ACC112 (cell line): ENCODE results near the gene ZBTB4.

ENCODE experiments used
- H2AFZ ChIP-seq: fragments of 200-600 bp; sonication (generic); one replicate; pipeline ENCODE4 v1.6.0; 2017; ENCODE audit warnings: antibody characterized with exemption, low read length; ENCODE audit not compliant: unreplicated experiment
- H3K27ac ChIP-seq: fragments of 200-600 bp; sonication (generic); 2 replicates; pipeline ENCODE4 v1.5.1; 2014; ENCODE audit warnings: low read depth, mild to moderate bottlenecking, antibody characterized with exemption, low read length, moderate library complexity
- H3K27me3 ChIP-seq: fragments of 200-600 bp; sonication (generic); 2 replicates; pipeline ENCODE4 v1.6.1; 2014; ENCODE audit warnings: mild to moderate bottlenecking, antibody characterized with exemption, low read length, moderate library complexity, mixed read lengths; ENCODE audit not compliant: insufficient read depth
- H3K36me3 ChIP-seq: fragments of 200-600 bp; sonication (generic); 2 replicates; pipeline ENCODE4 v1.6.1; 2016; ENCODE audit warnings: mild to moderate bottlenecking, antibody characterized with exemption, low read length, moderate library complexity, mixed read lengths; ENCODE audit not compliant: insufficient read depth
- H3K4me1 ChIP-seq: fragments of 200-600 bp; sonication (generic); one replicate; pipeline ENCODE4 v1.6.1; 2016; ENCODE audit warnings: low read length, mixed read lengths; ENCODE audit not compliant: insufficient read depth, unreplicated experiment, control insufficient read depth
- H3K4me3 ChIP-seq: fragments of 200-600 bp; sonication (generic); 2 replicates; pipeline ENCODE4 v1.5.1; 2014; ENCODE audit warnings: mild to moderate bottlenecking, low read depth, low read length
- H3K79me2 ChIP-seq: fragments of 200-600 bp; sonication (generic); one replicate; pipeline ENCODE4 v1.6.0; 2016; ENCODE audit warnings: low read length; ENCODE audit not compliant: control insufficient read depth, unreplicated experiment, insufficient read depth

Gene ZBTB4

DNA sequence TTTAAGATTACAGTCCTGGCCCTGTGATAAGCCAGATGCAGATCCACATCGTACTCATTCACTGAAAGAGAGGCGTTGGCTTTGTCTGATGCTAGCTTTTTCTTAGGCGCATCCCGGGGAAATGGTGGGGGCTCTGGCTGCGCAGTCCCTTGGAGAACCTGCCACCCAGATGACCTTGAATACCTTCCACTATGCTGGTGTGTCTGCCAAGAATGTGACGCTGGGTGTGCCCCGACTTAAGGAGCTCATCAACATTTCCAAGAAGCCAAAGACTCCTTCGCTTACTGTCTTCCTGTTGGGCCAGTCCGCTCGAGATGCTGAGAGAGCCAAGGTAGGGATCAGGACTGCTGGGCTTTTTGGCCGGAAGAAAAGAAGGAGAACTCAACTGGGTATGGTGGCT is 28.7 kb upstream of the ZBTB4 start:
- H3K27ac ChIP-seq = no peak overlapping the region
- peaks cover 41% of the 10 kb centered on the region for H3K36me3 ChIP-seq
- H3K4me1 ChIP-seq = no peaks in the 10 kb centered on the region
- H3K79me2 ChIP-seq = peaks cover 4% of the 10 kb centered on the region
- H2AFZ ChIP-seq = no peak overlapping the region
- H3K27me3 ChIP-seq = no peaks in the 10 kb centered on the region
- no peak overlapping the region for H3K4me3 ChIP-seq

GRCh38 chr17:7503521-7503920 is 24.1 kb upstream of the ZBTB4 start:
- Histone ChIP-seq H3K4me1 (no peaks in the 10 kb centered on the region), H3K36me3 (peaks cover 60% of the 10 kb centered on the region), H3K27ac (no peak overlapping the region), H2AFZ (no peak overlapping the region), H3K27me3 (no peaks in the 10 kb centered on the region), H3K4me3 (no peak overlapping the region), H3K79me2 (peaks cover 10% of the 10 kb centered on the region)

GRCh38 chr17:7502987-7503386 is 23.6 kb upstream of the ZBTB4 start:
- H3K4me1 ChIP-seq = no peaks in the 10 kb centered on the region
- H3K36me3 ChIP-seq = peaks cover 62% of the 10 kb centered on the region
- no peak overlapping the region for H3K27ac ChIP-seq
- peaks cover 13% of the 10 kb centered on the region for H3K79me2 ChIP-seq
- H3K4me3 ChIP-seq = no peak overlapping the region
- H3K27me3 ChIP-seq = no peaks in the 10 kb centered on the region
- H2AFZ ChIP-seq = no peak overlapping the region

GRCh38 chr17:7502171-7502847 is 22.9 kb upstream of the ZBTB4 start:
- Histone ChIP-seq H3K4me1 (no peaks in the 10 kb centered on the region), H3K27me3 (no peaks in the 10 kb centered on the region), H3K36me3 (peaks cover 68% of the 10 kb centered on the region), H3K4me3 (no peak overlapping the region), H2AFZ (no peak overlapping the region), H3K79me2 (peaks cover 19% of the 10 kb centered on the region), H3K27ac (no peak overlapping the region)

- peaks cover 19% of the 10 kb centered on the region for H3K79me2 ChIP-seq
- no peak overlapping the region for H2AFZ ChIP-seq
- H3K27me3 ChIP-seq = no peaks in the 10 kb centered on the region
- H3K4me1 ChIP-seq = no peaks in the 10 kb centered on the region
- peaks cover 70% of the 10 kb centered on the region for H3K36me3 ChIP-seq
- no peak overlapping the region for H3K27ac ChIP-seq
- no peak overlapping the region for H3K4me3 ChIP-seq
Observed at GRCh38 chr17:7501729-7502128, 22.3 kb upstream of the ZBTB4 start.

GRCh38 chr17:7499161-7499560 is 19.7 kb upstream of the ZBTB4 start:
- Histone ChIP-seq H3K27ac (no peak overlapping the region), H3K27me3 (no peaks in the 10 kb centered on the region), H3K4me1 (no peaks in the 10 kb centered on the region), H3K36me3 (peaks cover 72% of the 10 kb centered on the region), H3K79me2 (peaks cover 38% of the 10 kb centered on the region), H2AFZ (no peak overlapping the region), H3K4me3 (no peak overlapping the region)

DNA sequence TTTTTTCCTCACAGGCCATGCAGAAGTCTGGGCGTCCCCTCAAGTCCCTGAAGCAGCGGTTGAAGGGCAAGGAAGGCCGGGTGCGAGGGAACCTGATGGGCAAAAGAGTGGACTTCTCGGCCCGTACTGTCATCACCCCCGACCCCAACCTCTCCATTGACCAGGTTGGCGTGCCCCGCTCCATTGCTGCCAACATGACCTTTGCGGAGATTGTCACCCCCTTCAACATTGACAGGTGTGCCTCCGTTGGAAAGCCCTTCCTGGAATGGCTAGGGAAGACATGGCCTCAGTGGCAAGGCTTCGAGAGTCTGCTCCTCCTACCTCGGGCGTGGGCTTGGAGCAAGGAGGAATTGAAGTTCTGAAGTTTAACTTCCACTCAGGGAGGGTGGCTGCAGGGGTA is 18.2 kb upstream of the ZBTB4 start:
- no peak overlapping the region for H2AFZ ChIP-seq
- peaks cover 53% of the 10 kb centered on the region for H3K79me2 ChIP-seq
- no peak overlapping the region for H3K4me3 ChIP-seq
- peaks cover 58% of the 10 kb centered on the region for H3K36me3 ChIP-seq
- H3K27me3 ChIP-seq = no peaks in the 10 kb centered on the region
- no peak overlapping the region for H3K27ac ChIP-seq
- no peaks in the 10 kb centered on the region for H3K4me1 ChIP-seq

DNA sequence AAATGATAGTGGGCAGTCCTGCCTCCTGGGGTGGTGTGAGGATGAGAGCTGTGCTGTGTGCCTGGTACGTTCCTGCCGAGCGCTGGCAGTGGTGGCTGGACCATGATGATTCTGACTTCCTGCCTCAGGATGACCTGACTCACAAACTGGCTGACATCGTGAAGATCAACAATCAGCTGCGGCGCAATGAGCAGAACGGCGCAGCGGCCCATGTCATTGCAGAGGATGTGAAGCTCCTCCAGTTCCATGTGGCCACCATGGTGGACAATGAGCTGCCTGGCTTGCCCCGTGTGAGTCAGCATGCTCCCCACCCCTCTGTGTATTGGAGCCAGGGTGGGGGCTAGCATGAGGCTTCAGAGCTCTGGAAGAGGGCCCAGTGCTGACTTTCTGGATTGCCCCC is 17.8 kb upstream of the ZBTB4 start:
- no peak overlapping the region for H3K4me3 ChIP-seq
- H3K36me3 ChIP-seq = peaks cover 56% of the 10 kb centered on the region
- no peaks in the 10 kb centered on the region for H3K4me1 ChIP-seq
- peaks cover 57% of the 10 kb centered on the region for H3K79me2 ChIP-seq
- no peak overlapping the region for H2AFZ ChIP-seq
- no peak overlapping the region for H3K27ac ChIP-seq
- no peaks in the 10 kb centered on the region for H3K27me3 ChIP-seq

GRCh38 chr17:7496470-7497183 is 17.2 kb upstream of the ZBTB4 start:
- H2AFZ ChIP-seq = no peak overlapping the region
- no peaks in the 10 kb centered on the region for H3K27me3 ChIP-seq
- H3K27ac ChIP-seq = no peak overlapping the region
- H3K4me3 ChIP-seq = no peak overlapping the region
- H3K4me1 ChIP-seq = no peaks in the 10 kb centered on the region
- peaks cover 62% of the 10 kb centered on the region for H3K79me2 ChIP-seq
- peaks cover 52% of the 10 kb centered on the region for H3K36me3 ChIP-seq

GRCh38 chr17:7495906-7496434 is 16.5 kb upstream of the ZBTB4 start:
- no peaks in the 10 kb centered on the region for H3K27me3 ChIP-seq
- peaks cover 66% of the 10 kb centered on the region for H3K79me2 ChIP-seq
- no peaks in the 10 kb centered on the region for H3K4me1 ChIP-seq
- peaks cover 47% of the 10 kb centered on the region for H3K36me3 ChIP-seq
- H2AFZ ChIP-seq = no peak overlapping the region
- H3K27ac ChIP-seq = no peak overlapping the region
- H3K4me3 ChIP-seq = no peak overlapping the region

DNA sequence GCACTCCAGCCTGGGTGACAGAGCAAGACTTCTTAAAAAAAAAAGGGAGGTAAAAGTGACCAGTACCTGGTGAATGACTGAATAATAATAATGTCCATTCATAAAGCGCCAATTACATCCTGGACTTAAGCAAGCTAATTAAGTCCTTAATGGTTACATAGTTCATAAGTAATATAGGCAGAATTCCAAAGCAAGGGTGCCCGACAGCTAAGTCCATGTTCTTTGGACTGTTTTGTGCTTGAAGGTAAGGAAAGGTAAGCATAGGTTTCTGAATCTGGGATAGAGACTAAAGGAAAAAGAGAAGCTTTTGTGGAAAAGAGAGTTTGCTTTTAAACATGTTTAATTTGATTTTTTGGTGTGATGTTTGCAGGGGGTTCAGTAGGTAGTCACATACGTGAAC is 14.5 kb upstream of the ZBTB4 start:
- H3K79me2 ChIP-seq = peaks cover 84% of the 10 kb centered on the region
- peaks cover 36% of the 10 kb centered on the region; the same call in 1 of the 2 replicates for H3K36me3 ChIP-seq
- no peak overlapping the region for H2AFZ ChIP-seq
- H3K4me3 ChIP-seq = no peak overlapping the region
- H3K27me3 ChIP-seq = no peaks in the 10 kb centered on the region
- H3K4me1 ChIP-seq = peaks cover 8% of the 10 kb centered on the region
- no peak overlapping the region for H3K27ac ChIP-seq
